Measurements from ENCODE around the gene CPS1.

DNA sequence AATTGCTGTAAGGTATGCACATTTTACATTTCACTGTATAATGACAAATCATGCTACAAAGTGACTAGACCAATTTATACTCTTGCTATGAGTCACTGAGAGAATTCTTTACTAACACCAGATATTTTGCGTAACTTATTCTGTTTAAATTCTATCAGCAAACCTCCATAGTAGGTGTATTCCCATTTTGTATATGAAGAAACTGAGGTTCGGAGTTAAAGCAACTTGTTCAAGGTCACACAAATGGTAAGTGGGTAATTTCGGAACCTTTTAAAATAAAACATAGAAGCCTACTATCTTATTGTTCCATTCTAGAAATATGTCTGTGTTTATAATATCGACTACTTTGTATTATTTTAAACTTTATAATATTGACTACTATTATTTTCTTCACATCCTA is 15.9 kb upstream of the CPS1 start:
- TF ChIP-seq EP300 (IDR thresholded peaks at IDR 0.05), result no peak
- TF ChIP-seq, protein P1, sequence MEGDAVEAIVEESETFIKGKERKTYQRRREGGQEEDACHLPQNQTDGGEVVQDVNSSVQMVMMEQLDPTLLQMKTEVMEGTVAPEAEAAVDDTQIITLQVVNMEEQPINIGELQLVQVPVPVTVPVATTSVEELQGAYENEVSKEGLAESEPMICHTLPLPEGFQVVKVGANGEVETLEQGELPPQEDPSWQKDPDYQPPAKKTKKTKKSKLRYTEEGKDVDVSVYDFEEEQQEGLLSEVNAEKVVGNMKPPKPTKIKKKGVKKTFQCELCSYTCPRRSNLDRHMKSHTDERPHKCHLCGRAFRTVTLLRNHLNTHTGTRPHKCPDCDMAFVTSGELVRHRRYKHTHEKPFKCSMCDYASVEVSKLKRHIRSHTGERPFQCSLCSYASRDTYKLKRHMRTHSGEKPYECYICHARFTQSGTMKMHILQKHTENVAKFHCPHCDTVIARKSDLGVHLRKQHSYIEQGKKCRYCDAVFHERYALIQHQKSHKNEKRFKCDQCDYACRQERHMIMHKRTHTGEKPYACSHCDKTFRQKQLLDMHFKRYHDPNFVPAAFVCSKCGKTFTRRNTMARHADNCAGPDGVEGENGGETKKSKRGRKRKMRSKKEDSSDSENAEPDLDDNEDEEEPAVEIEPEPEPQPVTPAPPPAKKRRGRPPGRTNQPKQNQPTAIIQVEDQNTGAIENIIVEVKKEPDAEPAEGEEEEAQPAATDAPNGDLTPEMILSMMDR (IDR thresholded peaks at IDR 0.05), result no peak

Data from gastroesophageal sphincter (tissue), 3 donors.